ENCODE data around the gene KIAA0825. TPM values are rescaled to one million over a fixed set of nuclear protein-coding genes. Genes with fewer than 3 reads are reported as not detected.

Gene KIAA0825
- total RNA-seq, 1 experiment from 2014 or later: 1.3 TPM

DNA sequence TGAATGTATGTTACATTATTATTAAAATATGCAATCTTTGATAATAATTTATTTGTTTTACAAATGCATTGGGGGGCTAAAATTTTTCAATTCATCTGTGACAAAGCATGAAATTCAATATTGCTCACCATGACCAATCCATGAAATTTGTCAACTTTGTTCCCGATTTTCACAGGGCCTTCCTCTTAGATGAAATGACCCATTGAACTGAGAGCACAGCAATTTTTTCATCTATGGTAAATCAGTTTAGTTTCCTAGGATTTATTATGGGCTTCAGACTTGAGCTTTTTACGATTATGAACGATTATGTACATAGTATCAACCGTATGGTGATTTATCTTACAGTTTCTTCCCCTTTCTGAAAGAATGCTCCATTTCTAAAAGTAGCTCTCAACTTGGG lies 157.3 kb downstream of the KIAA0825 start (continued):
- TF ChIP-seq, protein P1, sequence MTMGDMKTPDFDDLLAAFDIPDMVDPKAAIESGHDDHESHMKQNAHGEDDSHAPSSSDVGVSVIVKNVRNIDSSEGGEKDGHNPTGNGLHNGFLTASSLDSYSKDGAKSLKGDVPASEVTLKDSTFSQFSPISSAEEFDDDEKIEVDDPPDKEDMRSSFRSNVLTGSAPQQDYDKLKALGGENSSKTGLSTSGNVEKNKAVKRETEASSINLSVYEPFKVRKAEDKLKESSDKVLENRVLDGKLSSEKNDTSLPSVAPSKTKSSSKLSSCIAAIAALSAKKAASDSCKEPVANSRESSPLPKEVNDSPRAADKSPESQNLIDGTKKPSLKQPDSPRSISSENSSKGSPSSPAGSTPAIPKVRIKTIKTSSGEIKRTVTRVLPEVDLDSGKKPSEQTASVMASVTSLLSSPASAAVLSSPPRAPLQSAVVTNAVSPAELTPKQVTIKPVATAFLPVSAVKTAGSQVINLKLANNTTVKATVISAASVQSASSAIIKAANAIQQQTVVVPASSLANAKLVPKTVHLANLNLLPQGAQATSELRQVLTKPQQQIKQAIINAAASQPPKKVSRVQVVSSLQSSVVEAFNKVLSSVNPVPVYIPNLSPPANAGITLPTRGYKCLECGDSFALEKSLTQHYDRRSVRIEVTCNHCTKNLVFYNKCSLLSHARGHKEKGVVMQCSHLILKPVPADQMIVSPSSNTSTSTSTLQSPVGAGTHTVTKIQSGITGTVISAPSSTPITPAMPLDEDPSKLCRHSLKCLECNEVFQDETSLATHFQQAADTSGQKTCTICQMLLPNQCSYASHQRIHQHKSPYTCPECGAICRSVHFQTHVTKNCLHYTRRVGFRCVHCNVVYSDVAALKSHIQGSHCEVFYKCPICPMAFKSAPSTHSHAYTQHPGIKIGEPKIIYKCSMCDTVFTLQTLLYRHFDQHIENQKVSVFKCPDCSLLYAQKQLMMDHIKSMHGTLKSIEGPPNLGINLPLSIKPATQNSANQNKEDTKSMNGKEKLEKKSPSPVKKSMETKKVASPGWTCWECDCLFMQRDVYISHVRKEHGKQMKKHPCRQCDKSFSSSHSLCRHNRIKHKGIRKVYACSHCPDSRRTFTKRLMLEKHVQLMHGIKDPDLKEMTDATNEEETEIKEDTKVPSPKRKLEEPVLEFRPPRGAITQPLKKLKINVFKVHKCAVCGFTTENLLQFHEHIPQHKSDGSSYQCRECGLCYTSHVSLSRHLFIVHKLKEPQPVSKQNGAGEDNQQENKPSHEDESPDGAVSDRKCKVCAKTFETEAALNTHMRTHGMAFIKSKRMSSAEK (CRISPR knock-in tag; IDR thresholded peaks at IDR 0.05; ENCODE audit: borderline replicate concordance): no peak
- TF ChIP-seq ELF4 (CRISPR knock-in tag; IDR thresholded peaks at IDR 0.05; ENCODE audit: low read depth): no peak
- TF ChIP-seq, protein P2, sequence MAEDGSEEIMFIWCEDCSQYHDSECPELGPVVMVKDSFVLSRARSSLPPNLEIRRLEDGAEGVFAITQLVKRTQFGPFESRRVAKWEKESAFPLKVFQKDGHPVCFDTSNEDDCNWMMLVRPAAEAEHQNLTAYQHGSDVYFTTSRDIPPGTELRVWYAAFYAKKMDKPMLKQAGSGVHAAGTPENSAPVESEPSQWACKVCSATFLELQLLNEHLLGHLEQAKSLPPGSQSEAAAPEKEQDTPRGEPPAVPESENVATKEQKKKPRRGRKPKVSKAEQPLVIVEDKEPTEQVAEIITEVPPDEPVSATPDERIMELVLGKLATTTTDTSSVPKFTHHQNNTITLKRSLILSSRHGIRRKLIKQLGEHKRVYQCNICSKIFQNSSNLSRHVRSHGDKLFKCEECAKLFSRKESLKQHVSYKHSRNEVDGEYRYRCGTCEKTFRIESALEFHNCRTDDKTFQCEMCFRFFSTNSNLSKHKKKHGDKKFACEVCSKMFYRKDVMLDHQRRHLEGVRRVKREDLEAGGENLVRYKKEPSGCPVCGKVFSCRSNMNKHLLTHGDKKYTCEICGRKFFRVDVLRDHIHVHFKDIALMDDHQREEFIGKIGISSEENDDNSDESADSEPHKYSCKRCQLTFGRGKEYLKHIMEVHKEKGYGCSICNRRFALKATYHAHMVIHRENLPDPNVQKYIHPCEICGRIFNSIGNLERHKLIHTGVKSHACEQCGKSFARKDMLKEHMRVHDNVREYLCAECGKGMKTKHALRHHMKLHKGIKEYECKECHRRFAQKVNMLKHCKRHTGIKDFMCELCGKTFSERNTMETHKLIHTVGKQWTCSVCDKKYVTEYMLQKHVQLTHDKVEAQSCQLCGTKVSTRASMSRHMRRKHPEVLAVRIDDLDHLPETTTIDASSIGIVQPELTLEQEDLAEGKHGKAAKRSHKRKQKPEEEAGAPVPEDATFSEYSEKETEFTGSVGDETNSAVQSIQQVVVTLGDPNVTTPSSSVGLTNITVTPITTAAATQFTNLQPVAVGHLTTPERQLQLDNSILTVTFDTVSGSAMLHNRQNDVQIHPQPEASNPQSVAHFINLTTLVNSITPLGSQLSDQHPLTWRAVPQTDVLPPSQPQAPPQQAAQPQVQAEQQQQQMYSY (CRISPR knock-in tag; IDR thresholded peaks at IDR 0.05): no peak
- no peak for TF ChIP-seq NR3C1 (CRISPR knock-in tag; conservative IDR thresholded peaks at IDR 0.05; ENCODE audit: low read depth)
- TF ChIP-seq ATF1 (CRISPR knock-in tag; IDR thresholded peaks at IDR 0.05): no peak
- TF ChIP-seq, protein P3, sequence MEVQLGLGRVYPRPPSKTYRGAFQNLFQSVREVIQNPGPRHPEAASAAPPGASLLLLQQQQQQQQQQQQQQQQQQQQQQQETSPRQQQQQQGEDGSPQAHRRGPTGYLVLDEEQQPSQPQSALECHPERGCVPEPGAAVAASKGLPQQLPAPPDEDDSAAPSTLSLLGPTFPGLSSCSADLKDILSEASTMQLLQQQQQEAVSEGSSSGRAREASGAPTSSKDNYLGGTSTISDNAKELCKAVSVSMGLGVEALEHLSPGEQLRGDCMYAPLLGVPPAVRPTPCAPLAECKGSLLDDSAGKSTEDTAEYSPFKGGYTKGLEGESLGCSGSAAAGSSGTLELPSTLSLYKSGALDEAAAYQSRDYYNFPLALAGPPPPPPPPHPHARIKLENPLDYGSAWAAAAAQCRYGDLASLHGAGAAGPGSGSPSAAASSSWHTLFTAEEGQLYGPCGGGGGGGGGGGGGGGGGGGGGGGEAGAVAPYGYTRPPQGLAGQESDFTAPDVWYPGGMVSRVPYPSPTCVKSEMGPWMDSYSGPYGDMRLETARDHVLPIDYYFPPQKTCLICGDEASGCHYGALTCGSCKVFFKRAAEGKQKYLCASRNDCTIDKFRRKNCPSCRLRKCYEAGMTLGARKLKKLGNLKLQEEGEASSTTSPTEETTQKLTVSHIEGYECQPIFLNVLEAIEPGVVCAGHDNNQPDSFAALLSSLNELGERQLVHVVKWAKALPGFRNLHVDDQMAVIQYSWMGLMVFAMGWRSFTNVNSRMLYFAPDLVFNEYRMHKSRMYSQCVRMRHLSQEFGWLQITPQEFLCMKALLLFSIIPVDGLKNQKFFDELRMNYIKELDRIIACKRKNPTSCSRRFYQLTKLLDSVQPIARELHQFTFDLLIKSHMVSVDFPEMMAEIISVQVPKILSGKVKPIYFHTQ (CRISPR knock-in tag; IDR thresholded peaks at IDR 0.05): no peak

DNA sequence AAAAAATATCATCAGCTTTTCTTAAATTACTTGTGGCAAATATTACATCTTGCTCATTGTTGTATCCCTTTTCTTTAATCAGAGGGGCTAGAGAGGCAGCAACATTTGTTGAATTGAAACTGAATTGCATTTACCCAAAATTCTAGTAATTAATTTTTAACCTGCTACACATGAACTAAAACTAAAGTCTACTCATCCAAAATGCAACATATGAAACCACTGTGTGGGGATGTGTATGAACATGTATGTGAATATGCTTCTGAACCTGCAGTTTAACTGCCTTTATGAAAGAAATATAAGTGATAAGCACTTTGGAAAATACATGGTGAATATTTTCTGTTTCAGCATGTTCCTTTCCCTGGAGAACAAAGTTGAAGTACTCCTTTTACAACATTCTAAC lies 158.5 kb downstream of the KIAA0825 start:
- CTCF ChIA-PET: no interaction called here
- 0 out of 2 replicates have a peak, but pooled peaks cover 3% of the 10 kb centered on the region for H3K4me1 Mint-ChIP-seq

More for the DNA sequence above, 158.5 kb downstream of the KIAA0825 start:
- Mint-ChIP-seq H3K4me3 (no peak overlapping the region), H3K27ac (0 out of 2 replicates have a peak overlapping the region, but pooled peaks have one; percentile 33), H3K9me3 (no peaks in the 10 kb centered on the region), H3K27me3 (ENCODE audit: low read depth) (no peaks in the 10 kb centered on the region), H3K36me3 (no peaks in the 10 kb centered on the region)
- no peak for DNase-seq (ENCODE audit: low spot score)
- TF ChIP-seq ZNF416 (CRISPR knock-in tag; IDR thresholded peaks at IDR 0.05) (no peak), KAT7 (CRISPR knock-in tag; IDR thresholded peaks at IDR 0.05; ENCODE audit: borderline replicate concordance) (no peak), ZBTB21 (CRISPR knock-in tag; IDR thresholded peaks at IDR 0.05; ENCODE audit: borderline replicate concordance) (no peak), FOXK1 (CRISPR knock-in tag; IDR thresholded peaks at IDR 0.05) (no peak), ZNF219 (CRISPR knock-in tag; IDR thresholded peaks at IDR 0.05; ENCODE audit: borderline replicate concordance) (no peak), ELF4 (CRISPR knock-in tag; IDR thresholded peaks at IDR 0.05; ENCODE audit: low read depth) (no peak), IRF2 (CRISPR knock-in tag; IDR thresholded peaks at IDR 0.05; ENCODE audit: borderline replicate concordance, low read depth) (no peak)
- TF ChIP-seq, protein P4, sequence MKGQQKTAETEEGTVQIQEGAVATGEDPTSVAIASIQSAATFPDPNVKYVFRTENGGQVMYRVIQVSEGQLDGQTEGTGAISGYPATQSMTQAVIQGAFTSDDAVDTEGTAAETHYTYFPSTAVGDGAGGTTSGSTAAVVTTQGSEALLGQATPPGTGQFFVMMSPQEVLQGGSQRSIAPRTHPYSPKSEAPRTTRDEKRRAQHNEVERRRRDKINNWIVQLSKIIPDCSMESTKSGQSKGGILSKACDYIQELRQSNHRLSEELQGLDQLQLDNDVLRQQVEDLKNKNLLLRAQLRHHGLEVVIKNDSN (CRISPR knock-in tag; IDR thresholded peaks at IDR 0.05): no peak
- TF ChIP-seq, protein P5, sequence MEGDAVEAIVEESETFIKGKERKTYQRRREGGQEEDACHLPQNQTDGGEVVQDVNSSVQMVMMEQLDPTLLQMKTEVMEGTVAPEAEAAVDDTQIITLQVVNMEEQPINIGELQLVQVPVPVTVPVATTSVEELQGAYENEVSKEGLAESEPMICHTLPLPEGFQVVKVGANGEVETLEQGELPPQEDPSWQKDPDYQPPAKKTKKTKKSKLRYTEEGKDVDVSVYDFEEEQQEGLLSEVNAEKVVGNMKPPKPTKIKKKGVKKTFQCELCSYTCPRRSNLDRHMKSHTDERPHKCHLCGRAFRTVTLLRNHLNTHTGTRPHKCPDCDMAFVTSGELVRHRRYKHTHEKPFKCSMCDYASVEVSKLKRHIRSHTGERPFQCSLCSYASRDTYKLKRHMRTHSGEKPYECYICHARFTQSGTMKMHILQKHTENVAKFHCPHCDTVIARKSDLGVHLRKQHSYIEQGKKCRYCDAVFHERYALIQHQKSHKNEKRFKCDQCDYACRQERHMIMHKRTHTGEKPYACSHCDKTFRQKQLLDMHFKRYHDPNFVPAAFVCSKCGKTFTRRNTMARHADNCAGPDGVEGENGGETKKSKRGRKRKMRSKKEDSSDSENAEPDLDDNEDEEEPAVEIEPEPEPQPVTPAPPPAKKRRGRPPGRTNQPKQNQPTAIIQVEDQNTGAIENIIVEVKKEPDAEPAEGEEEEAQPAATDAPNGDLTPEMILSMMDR (IDR thresholded peaks at IDR 0.05): no peak
- POLR2A ChIA-PET: no interaction called here
- no peak for ATAC-seq
